Adrenal gland (tissue), 12 donors: ENCODE data around the gene MYO9A. TPM values are rescaled to one million over a fixed set of nuclear protein-coding genes. Genes with fewer than 3 reads are reported as not detected.

Experiments used
- DNase-seq, 7 donors: peaks; one replicate each; pipeline ENCODE4 v3.0.0-alpha.2; 2019 to 2020
- H3K27ac ChIP-seq, 5 donors: fragments of 200-600 bp; sonication (generic) in 4 of 5; 1 replicate in 3 of 5; 2 replicates in 2 of 5; pipeline versions ENCODE4 v1.5.1 to v1.8.0; 2016 to 2020; ENCODE audit warnings: mild to moderate bottlenecking in 1 of 5
- H3K27me3 ChIP-seq: fragments of 200-600 bp; 2 replicates; pipeline ENCODE4 v1.8.0; 2021
- H3K36me3 ChIP-seq, 2 donors: fragments of 200-600 bp; replicated peaks in 1 of 2; 1 replicate in 1 of 2; 2 replicates in 1 of 2; pipeline versions ENCODE4 v1.5.1 to v1.8.0; 2018 to 2022
- H3K4me1 ChIP-seq, 2 donors: fragments of 200-600 bp; replicated peaks in 1 of 2; 1 replicate in 1 of 2; 2 replicates in 1 of 2; pipeline versions ENCODE4 v1.5.1 to v1.8.0; 2018 to 2021
- H3K4me3 ChIP-seq, 4 donors: fragments of 200-600 bp; sonication (generic) in 3 of 4; one replicate each; pipeline ENCODE4 v1.5.1; 2016 to 2018
- H3K9me3 ChIP-seq, 3 donors: fragments of 200-600 bp; sonication (generic) in 1 of 3; replicated peaks in 1 of 3; 1 replicate in 2 of 3; 2 replicates in 1 of 3; pipeline versions ENCODE4 v1.5.1 to v1.8.0; 2016 to 2021
- CTCF ChIP-seq, 6 experiments: fragments of 450-650 bp in 4 of 6; fragments of 200-600 bp in 2 of 6; sonication (generic) in 1 of 6; IDR thresholded peaks; 1 replicate in 5 of 6; 2 replicates in 1 of 6; pipeline versions ENCODE4 v1.5.1 to v1.8.0; 2016 to 2021; ENCODE audit warnings: antibody characterized with exemption in 6 of 6, mild to moderate bottlenecking in 2 of 6, moderate library complexity in 1 of 6
- POLR2A ChIP-seq, 2 donors: fragments of 450-650 bp; IDR thresholded peaks; one replicate each; pipeline ENCODE4 v1.6.1; 2017; ENCODE audit warnings: antibody characterized with exemption in 2 of 2, mild to moderate bottlenecking in 2 of 2, moderate library complexity in 1 of 2
- WGBS, 4 donors: extraction: QIAGEN DNeasy Blood & Tissue Kit in 2 of 4; methylation state at CpG; one replicate each; pipeline versions ENCODE4 v1.1.5 to v1.1.7; 2013 to 2017; 5-methylcytosine and 5-hydroxymethylcytosine counted together
- intact Hi-C, 2 donors: fragments of 100-400 bp; cut with DNase I; formaldehyde crosslinking; loops; one replicate each; pipeline versions ENCODE4 v1.14.1 to v1.15.0; 2022 to 2023
- polyA plus RNA-seq, 3 donors: library from polyadenylated mRNA; stranded (reverse); fragments of 200-250 nt in 2 of 3; fragments of 350-450 nt in 1 of 3; fragmentation: Illumina TruSeq in 1 of 3; extraction: RNeasy Lipid Tissue Mini Kit (QIAGEN cat#74804) in 1 of 3; gene quantifications; one replicate each; pipeline ENCODE4 v1.2.3, GENCODE V29; 2013 to 2014
- total RNA-seq, 9 donors: library from RNA; depleted of rRNA in 4 of 9; stranded (reverse); fragments of >200 nt in 4 of 9; fragments of 120-200 nt in 1 of 9; fragmentation: NEBNext Ultra II Directional in 1 of 9; extraction: Animal tissue kit (Norgen Biotek cat#: 25700) in 1 of 9; gene quantifications; one replicate each; pipeline versions ENCODE4 v1.1.0 to v1.2.4, GENCODE V29; 2013 to 2023
- donor health status: healthy with polysubstance abuse.
- donor health status: Bipolar disorder and iron deficiency.
- donor health status: DM: yes; HTN: yes; CAD: no.
- donor health status: DM: no; HTN: no; CAD: no.
- donor health status: DM: no; HTN: no; CAD: no.
- donor health status: DM: yes; HTN: yes; CAD: no.

MYO9A gene
- total and polyA plus RNA-seq, 12 donors, result 3.0 to 34.0 (median 19.8) TPM

DNA sequence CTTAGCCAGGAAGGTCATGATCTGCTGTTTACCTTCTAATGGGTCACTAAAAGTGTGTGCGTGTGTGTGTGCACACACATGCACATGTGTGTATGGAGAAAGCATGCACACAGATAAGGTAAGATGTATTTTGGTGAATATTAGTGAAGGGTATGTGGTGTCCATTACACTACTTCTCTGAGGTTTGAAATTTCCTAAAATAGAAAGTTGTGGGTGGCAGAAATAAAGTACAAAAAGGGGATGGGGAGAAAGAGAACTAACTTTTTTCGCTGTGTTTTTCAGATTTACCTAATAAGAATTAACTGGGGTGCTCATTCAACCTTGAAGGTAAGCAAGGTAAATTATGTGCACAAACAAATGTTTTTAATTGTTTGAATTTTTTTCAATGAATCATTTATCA is 332.0 kb downstream of the MYO9A start:
- no peak overlapping the region for H3K27ac ChIP-seq
- no peak for DNase-seq
- no peaks in the 10 kb centered on the region for H3K9me3 ChIP-seq
- 88 to 95% (median 91%) methylated on average over 2 of the region's 2 CpGs for WGBS, 4 donors
- H3K36me3 ChIP-seq, result no peaks in the 10 kb centered on the region
- H3K27me3 ChIP-seq, result no peaks in the 10 kb centered on the region
- TF ChIP-seq CTCF (IDR thresholded peaks at IDR 0.05) (no peak), POLR2A (IDR thresholded peaks at IDR 0.05) (no peak)
- H3K4me1 ChIP-seq, result no peaks in the 10 kb centered on the region
- intact Hi-C loops, result no loop called here
- no peak overlapping the region for H3K4me3 ChIP-seq

GRCh38 chr15:71784719-71785118 is 333.2 kb downstream of the MYO9A start:
- 65 to 74% (median 74%) methylated on average over 6 of the region's 6 CpGs for WGBS, 4 donors
- peak in 1 of 7 donors; percentile 27 for DNase-seq

DNA sequence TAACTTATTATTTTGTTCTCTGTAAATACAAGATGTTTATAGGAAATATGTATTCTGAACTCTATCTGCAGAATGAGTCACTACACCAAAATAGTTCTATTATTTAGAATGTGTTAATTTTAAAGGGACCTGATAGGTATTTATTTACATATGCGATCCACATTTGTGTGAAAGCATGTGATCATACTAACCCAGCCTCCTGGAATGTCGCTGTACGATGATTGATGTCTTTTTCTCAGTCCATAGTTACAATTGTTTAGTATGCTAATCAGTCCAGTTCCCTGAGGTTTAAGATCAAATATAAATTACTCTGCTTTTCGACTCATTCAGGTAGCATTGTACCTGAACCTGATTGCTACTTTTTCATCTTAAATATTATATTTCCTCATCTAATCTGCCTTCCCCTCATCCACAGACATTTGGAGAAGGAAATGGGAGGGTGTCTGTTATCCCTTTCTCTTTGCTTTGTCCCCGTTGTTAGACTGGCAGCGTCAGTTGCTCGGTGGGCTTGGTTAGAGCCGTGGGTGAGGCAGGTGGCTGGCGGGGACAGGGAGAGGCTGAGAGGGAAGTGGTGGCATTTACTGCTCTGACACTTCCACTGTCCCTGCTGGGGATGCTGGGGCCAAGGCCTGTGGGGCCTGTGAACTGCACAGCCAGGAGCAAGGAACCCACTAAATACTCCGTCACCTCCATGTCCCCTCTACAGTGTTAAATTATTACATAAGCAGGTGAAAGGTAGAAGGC is 335.4 kb downstream of the MYO9A start:
- 79 to 86% (median 83%) methylated on average over 10 of the region's 10 CpGs for WGBS, 4 donors
- H3K4me1 ChIP-seq, result peaks cover 0 to 12% of the 10 kb centered on the region in 2 donors
- no peaks in the 10 kb centered on the region for H3K36me3 ChIP-seq
- no peak for DNase-seq
- no peak overlapping the region for H3K27ac ChIP-seq
- intact Hi-C loops, result no loop called here
- no peak overlapping the region for H3K4me3 ChIP-seq
- no peaks in the 10 kb centered on the region for H3K27me3 ChIP-seq
- TF ChIP-seq POLR2A (IDR thresholded peaks at IDR 0.05) (no peak), CTCF (IDR thresholded peaks at IDR 0.05) (no peak)
- H3K9me3 ChIP-seq, result no peaks in the 10 kb centered on the region

More at GRCh38 chr15:71784719-71785118, 333.2 kb downstream of the MYO9A start:
- Histone ChIP-seq H3K27ac (no peak overlapping the region), H3K9me3 (no peaks in the 10 kb centered on the region), H3K36me3 (no peaks in the 10 kb centered on the region), H3K4me1 (peaks cover 0 to 12% of the 10 kb centered on the region in 2 donors), H3K4me3 (no peak overlapping the region), H3K27me3 (no peaks in the 10 kb centered on the region)
- intact Hi-C loops, result no loop called here
- no peak for TF ChIP-seq POLR2A (IDR thresholded peaks at IDR 0.05)
- TF ChIP-seq CTCF (IDR thresholded peaks at IDR 0.05), result peak in 1 of 6 experiments; percentile 17

- 82 to 87% (median 82%) methylated on average over 8 of the region's 8 CpGs; no CpG with 5 or more reads in 1 of the 4 donors for WGBS, 4 donors
- TF ChIP-seq CTCF (IDR thresholded peaks at IDR 0.05) (no peak), POLR2A (IDR thresholded peaks at IDR 0.05) (no peak)
- no peaks in the 10 kb centered on the region for H3K36me3 ChIP-seq
- H3K27me3 ChIP-seq, result no peaks in the 10 kb centered on the region
- no peak overlapping the region for H3K27ac ChIP-seq
- peaks cover 0 to 12% of the 10 kb centered on the region in 2 donors for H3K4me1 ChIP-seq
- intact Hi-C loops, result no loop called here
- DNase-seq, result no peak
- no peaks in the 10 kb centered on the region for H3K9me3 ChIP-seq
- no peak overlapping the region for H3K4me3 ChIP-seq
These were observed 336.0 kb downstream of the MYO9A start for GRCh38 chr15:71781965-71782265.
